H1 (cell line): ENCODE results near the gene DUSP2. TPM values are rescaled to one million over a fixed set of nuclear protein-coding genes. Genes with fewer than 3 reads are reported as not detected.

Experiments used
- ASH2L ChIP-seq: fragments of 200-600, 300-600 bp; sonication (generic); IDR thresholded peaks from one replicate; pipeline ENCODE4 v1.7.1; 2017; ENCODE audit warnings: low read length
- CBX8 ChIP-seq: fragments of 300-800, 300-1000 bp; sonication (generic); IDR thresholded peaks from 2 replicates; pipeline ENCODE4 v1.7.1; 2016; ENCODE audit warnings: low read depth, low read length, borderline replicate concordance
- EP300 ChIP-seq, 2 experiments: IDR thresholded peaks; 1 replicate in 1 of 2; 2 replicates in 1 of 2; pipeline ENCODE4 v1.6.1; 2011 to 2012; ENCODE audit warnings: low read depth in 2 of 2, low read length in 2 of 2, mild to moderate bottlenecking in 2 of 2, borderline replicate concordance in 1 of 2, inconsistent platforms in 1 of 2, moderate library complexity in 1 of 2
- GABPA ChIP-seq: IDR thresholded peaks from 2 replicates; pipeline ENCODE4 v1.6.1; 2011; ENCODE audit warnings: mild to moderate bottlenecking, low read length, moderate library complexity, borderline replicate concordance; ENCODE audit not compliant: insufficient read depth
- SIRT6 ChIP-seq: IDR thresholded peaks from one replicate; pipeline ENCODE4 v1.7.1; 2012; ENCODE audit warnings: low read length, inconsistent platforms
- polyA plus RNA-seq, 7 experiments: library from polyadenylated mRNA; depleted of rRNA in 3 of 7; stranded (reverse) in 5 of 7; unstranded in 2 of 7; fragments of >200 nt in 5 of 7; fragments of 200-250 nt in 2 of 7; gene quantifications; 1 replicate in 5 of 7; 2 replicates in 1 of 7; 4 replicates in 1 of 7; pipeline versions ENCODE4 v1.2.1 to v1.2.3, GENCODE V29; 2011 to 2013; ENCODE audit warnings: missing spikeins in 2 of 7, mixed read lengths in 2 of 7
- total RNA-seq: library from RNA; stranded (reverse); fragmentation: NEBNext Ultra II Directional; extraction: Animal tissue kit (Norgen Biotek cat#: 25700); gene quantifications from 2 replicates; pipeline ENCODE4 v1.2.1, GENCODE V29; 2021

DUSP2 gene
- total and polyA plus RNA-seq, 2 of the 8 experiments (the other 6 are each of a cell fraction or from before 2014, with no cell fraction given) = 10.1 to 10.4 TPM

- TF ChIP-seq EP300 (IDR thresholded peaks at IDR 0.05; ENCODE audit: borderline replicate concordance in 1 of 2, low read depth in 2 of 2, low read length in 2 of 2) (no peak), ASH2L (no peak), SIRT6 (no peak), CBX8 (no peak), GABPA (no peak)
Measured at GRCh38 chr2:96095116-96095636, 50.1 kb downstream of the DUSP2 start (continued).
